ENCODE measurements around the gene FAM124A.

DNA sequence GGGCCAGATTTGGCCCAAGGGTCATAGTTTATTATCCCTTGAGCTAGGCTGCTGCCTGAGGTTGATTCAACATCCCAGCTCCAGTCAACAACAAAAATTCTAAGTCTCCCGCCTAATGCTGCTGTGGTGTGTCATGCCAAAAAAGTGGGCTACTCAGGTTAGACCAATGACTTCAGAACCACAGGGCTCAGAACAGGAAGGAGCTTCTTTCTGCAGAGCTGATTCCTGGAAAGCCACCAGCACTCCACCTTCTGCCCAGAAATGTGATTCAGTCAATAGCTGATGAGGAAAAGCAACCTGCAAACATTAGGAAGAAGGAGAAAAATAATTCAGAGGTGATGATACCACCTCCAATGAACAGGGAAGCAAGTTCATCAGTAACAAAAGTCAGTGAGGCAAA, 61.2 kb downstream of the FAM124A start:
- no peak for TF ChIP-seq POLR2A (IDR thresholded peaks at IDR 0.05; ENCODE audit: low read depth, low read length)
- no peak for TF ChIP-seq CTCF (IDR thresholded peaks at IDR 0.05; ENCODE audit: extremely low read depth in 1 of 2, insufficient read depth in 1 of 2, low read depth in 1 of 2, low read length in 2 of 2)
- TF ChIP-seq, protein P1, sequence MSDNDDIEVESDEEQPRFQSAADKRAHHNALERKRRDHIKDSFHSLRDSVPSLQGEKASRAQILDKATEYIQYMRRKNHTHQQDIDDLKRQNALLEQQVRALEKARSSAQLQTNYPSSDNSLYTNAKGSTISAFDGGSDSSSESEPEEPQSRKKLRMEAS (IDR thresholded peaks at IDR 0.05; ENCODE audit: insufficient read depth, insufficient read length): no peak
- no peak for TF ChIP-seq FOS (IDR thresholded peaks at IDR 0.05; ENCODE audit: borderline replicate concordance, insufficient read depth, low read length)

Data from endothelial cell of umbilical vein (primary cell).